Breast epithelium (tissue), 3 donors: ENCODE measurements around the gene NHERF2.

Experiments
- CTCF ChIP-seq, 3 donors: fragments of 450-650 bp; IDR thresholded peaks; one replicate each; pipeline ENCODE4 v1.5.1; 2016 to 2017; ENCODE audit warnings: antibody characterized with exemption in 3 of 3, mild to moderate bottlenecking in 3 of 3, moderate library complexity in 3 of 3
- POLR2A ChIP-seq: fragments of 450-650 bp; IDR thresholded peaks from one replicate; pipeline ENCODE4 v1.6.1; 2016; ENCODE audit warnings: antibody characterized with exemption, mild to moderate bottlenecking, moderate library complexity
- POLR2AphosphoS5 ChIP-seq, 3 donors: sonication (generic); formaldehyde crosslinking; IDR thresholded peaks; one replicate each; pipeline ENCODE4 v1.6.1; 2017; ENCODE audit warnings: antibody characterized with exemption in 3 of 3

- TF ChIP-seq CTCF (IDR thresholded peaks at IDR 0.05) (no peak), POLR2A (no peak), POLR2AphosphoS5 (IDR thresholded peaks at IDR 0.05) (no peak)
Observed at GRCh38 chr16:2040041-2040786, 13.5 kb downstream of the NHERF2 start.
